ENCODE measurements around the gene IER2. TPM values are rescaled to one million over a fixed set of nuclear protein-coding genes. Genes with fewer than 3 reads are reported as not detected.
A peak's percentile ranks its signal among the peaks of the same experiment; 100 is the strongest.

The IER2 gene
- total and polyA plus RNA-seq, 2 donors (not counting 3 experiments of a cell fraction or from before 2014, with no cell fraction given), result 60.6 to 81.6 TPM

GRCh38 chr19:13164343-13165161 is 14.3 kb downstream of the IER2 start:
- FAIRE-seq (peak; percentile 83), DNase-seq (ENCODE audit: low read depth, low spot score) (peak; percentile 89)
- no TSS peak for BruUV-seq (replicated peaks)
- Histone ChIP-seq H3K27me3 (ENCODE audit: control insufficient read depth in 2 of 2, insufficient read depth in 2 of 2, low read length in 2 of 2) (no peaks in the 10 kb centered on the region), H4K20me1 (replicated peaks; ENCODE audit: control insufficient read depth, extremely low read depth, insufficient read depth, low read length) (no peaks in the 10 kb centered on the region), H3K9me3 (replicated peaks; ENCODE audit: control insufficient read depth, insufficient read depth, low read length) (no peaks in the 10 kb centered on the region), H3K4me1 (ENCODE audit: control insufficient read depth, extremely low read depth, insufficient read depth, low read length) (peaks cover 49% of the 10 kb centered on the region), H2AFZ (ENCODE audit: low read depth, low read length) (no peak overlapping the region), H3K4me2 (ENCODE audit: insufficient read depth, low read length) (peak overlapping the region; percentile 51), H3K4me3 (replicated peaks in 1 of 3; ENCODE audit: insufficient read depth in 1 of 3, low read depth in 1 of 3, low read length in 3 of 3) (no peak overlapping the region), H3K9me1 (replicated peaks; ENCODE audit: control insufficient read depth, extremely low read depth, insufficient read depth, low read length) (no peaks in the 10 kb centered on the region), H3K9ac (replicated peaks; ENCODE audit: extremely low read depth, insufficient read depth, low read length) (peak overlapping the region; percentile 84), H3K36me3 (ENCODE audit: control insufficient read depth in 2 of 2, extremely low read depth in 1 of 2, insufficient read depth in 2 of 2, low read length in 2 of 2) (no peaks in the 10 kb centered on the region), H3K27ac (ENCODE audit: insufficient read depth, low read depth, low read length) (peak overlapping the region; percentile 99), H3K79me2 (ENCODE audit: control insufficient read depth, insufficient read depth, low read length) (no peaks in the 10 kb centered on the region)
- CTCF ChIA-PET, result interaction anchor here (0.6 to 2.8 kb wide), 8 partner anchors 9 to 113 kb away, joined by 3 to 24 read pairs (median 6); no protein-coding TSS in a partner anchor
- intact Hi-C loops (cut with micrococcal nuclease), result loop anchor here (1.0 to 5.0 kb wide), 2 partner anchors 12 to 568 kb away; no protein-coding TSS in a partner anchor
- POLR2A ChIA-PET, result interaction anchor here (0.6 to 3.3 kb wide), 4 partner anchors 9 to 42 kb away, joined by 3 to 25 read pairs (median 12); no protein-coding TSS in a partner anchor
- dilution Hi-C loops (cut with MboI; ENCODE audit: extremely low pct_ligation_motif_present, low sequenced_read_pairs), result no loop called here
- TF ChIP-seq POLR2A (IDR thresholded peaks at IDR 0.05; ENCODE audit: low read depth, low read length) (no peak), EZH2 (IDR thresholded peaks at IDR 0.05; ENCODE audit: borderline replicate concordance, low read depth, low read length, severe bottlenecking) (no peak), JUN (IDR thresholded peaks at IDR 0.05; ENCODE audit: borderline replicate concordance, insufficient read depth, insufficient read length, low read depth) (no peak), FOS (IDR thresholded peaks at IDR 0.05; ENCODE audit: borderline replicate concordance, insufficient read depth, low read length) (peak; percentile 79), MYC (IDR thresholded peaks at IDR 0.05; ENCODE audit: low read depth, low read length) (no peak), CTCF (IDR thresholded peaks at IDR 0.05; ENCODE audit: extremely low read depth in 1 of 2, insufficient read depth in 1 of 2, low read depth in 1 of 2, low read length in 2 of 2) (no peak), POLR2AphosphoS5 (IDR thresholded peaks at IDR 0.05; ENCODE audit: insufficient read depth, low read depth, low read length) (peak; percentile 73), GATA2 (IDR thresholded peaks at IDR 0.05; ENCODE audit: insufficient read depth, insufficient read length, low read depth, low read length) (no peak)

Data from endothelial cell of umbilical vein (primary cell).